H1 (cell line): ENCODE data around the gene KLHL40. TPM values are rescaled to one million over a fixed set of nuclear protein-coding genes. Genes with fewer than 3 reads are reported as not detected.

Source experiments
- BACH1 ChIP-seq: IDR thresholded peaks from 2 replicates; pipeline ENCODE4 v1.6.1; 2012; ENCODE audit warnings: low read length, improper control_type of control experiment
- YY1 ChIP-seq: IDR thresholded peaks from 2 replicates; pipeline ENCODE4 v1.6.1; 2011; ENCODE audit warnings: low read depth, mild to moderate bottlenecking, low read length
- polyA plus RNA-seq, 7 experiments: library from polyadenylated mRNA; depleted of rRNA in 3 of 7; stranded (reverse) in 5 of 7; unstranded in 2 of 7; fragments of >200 nt in 5 of 7; fragments of 200-250 nt in 2 of 7; gene quantifications; 1 replicate in 5 of 7; 2 replicates in 1 of 7; 4 replicates in 1 of 7; pipeline versions ENCODE4 v1.2.1 to v1.2.3, GENCODE V29; 2011 to 2013; ENCODE audit warnings: missing spikeins in 2 of 7, mixed read lengths in 2 of 7
- total RNA-seq: library from RNA; stranded (reverse); fragmentation: NEBNext Ultra II Directional; extraction: Animal tissue kit (Norgen Biotek cat#: 25700); gene quantifications from 2 replicates; pipeline ENCODE4 v1.2.1, GENCODE V29; 2021

KLHL40 gene
- total and polyA plus RNA-seq, 2 of the 8 experiments (the other 6 are each of a cell fraction or from before 2014, with no cell fraction given) = 0.02 TPM; not detected in 1

DNA sequence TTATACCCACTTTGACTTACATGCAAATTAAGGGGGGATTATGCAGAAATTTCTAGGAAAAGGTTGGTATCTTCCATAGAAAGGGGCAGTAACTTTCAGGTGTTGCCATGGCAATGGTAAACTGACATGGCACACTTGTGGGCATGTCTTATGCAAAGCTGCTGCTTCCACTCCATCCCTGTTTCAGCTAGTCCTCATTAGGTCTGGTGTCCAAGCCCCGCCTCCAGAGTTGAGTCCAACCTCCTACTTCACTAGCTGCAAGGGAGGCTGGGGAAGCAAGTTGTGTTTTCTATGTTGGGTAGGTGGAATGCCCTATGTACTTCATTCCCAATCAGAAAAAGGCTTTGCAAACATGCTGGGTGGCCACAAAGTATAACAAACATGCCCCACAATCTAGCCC is 14.7 kb upstream of the KLHL40 start (continued):
- TF ChIP-seq YY1 (no peak), BACH1 (no peak)
